NCI-H1417 (cell line): ENCODE measurements around the gene DPH7.
"Not testable (repeated sequence)": the region's sequence is repeated elsewhere in the genome, so short reads cannot be mapped to it uniquely, and the experiment has no call there.

Source experiments
- DNase-seq, 3 experiments: peaks; one replicate each; lab custom pipeline; 2025; lab: John Stamatoyannopoulos, UW

The DPH7 gene

DNA sequence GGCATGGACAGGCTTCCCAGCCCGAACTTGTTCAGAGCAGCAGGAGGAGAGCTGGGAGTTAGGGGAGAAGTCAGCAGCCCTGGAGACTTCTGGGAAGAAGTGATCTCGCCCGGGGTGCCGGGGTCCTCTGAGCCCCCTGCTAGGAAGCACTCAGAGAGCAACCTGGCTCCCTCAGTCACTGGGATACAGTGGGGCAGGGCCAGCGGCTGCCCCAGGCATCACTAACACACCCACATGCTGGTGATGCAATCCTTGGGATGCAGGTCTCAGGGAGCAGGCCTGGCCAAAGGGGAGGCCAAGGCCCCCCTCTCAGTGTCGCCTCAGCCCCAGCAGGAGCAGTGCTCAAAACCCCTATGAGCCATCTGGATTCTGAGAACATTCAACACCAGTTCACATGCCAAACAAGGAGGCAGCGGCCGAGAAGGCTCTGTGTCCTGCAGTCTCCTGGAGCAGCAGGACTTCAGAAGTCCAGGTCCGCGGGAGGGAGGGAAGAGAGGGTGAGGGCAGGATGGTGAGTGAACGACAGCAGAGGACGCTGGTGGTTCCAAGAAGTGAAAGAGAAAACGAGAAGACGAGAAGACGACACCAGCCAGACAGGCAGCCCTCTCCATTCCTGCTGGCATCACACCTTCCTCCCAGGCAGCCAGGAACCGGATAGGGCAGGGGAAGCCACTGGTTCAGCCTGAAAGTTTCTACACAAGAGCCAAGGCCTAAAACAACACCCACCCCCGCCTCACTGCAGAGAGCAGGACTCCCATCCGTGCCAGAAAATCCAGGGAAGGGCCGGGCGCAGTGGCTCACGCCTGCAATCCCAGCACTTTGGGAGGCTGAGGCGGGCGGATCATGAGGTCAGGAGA, 30.8 kb downstream of the DPH7 start:
- no peak for DNase-seq

GRCh38 chr9:137545123-137545522, 33.6 kb downstream of the DPH7 start:
- no peak for DNase-seq

GRCh38 chr9:137544176-137544760, 34.5 kb downstream of the DPH7 start:
- DNase-seq = no peak

DNA sequence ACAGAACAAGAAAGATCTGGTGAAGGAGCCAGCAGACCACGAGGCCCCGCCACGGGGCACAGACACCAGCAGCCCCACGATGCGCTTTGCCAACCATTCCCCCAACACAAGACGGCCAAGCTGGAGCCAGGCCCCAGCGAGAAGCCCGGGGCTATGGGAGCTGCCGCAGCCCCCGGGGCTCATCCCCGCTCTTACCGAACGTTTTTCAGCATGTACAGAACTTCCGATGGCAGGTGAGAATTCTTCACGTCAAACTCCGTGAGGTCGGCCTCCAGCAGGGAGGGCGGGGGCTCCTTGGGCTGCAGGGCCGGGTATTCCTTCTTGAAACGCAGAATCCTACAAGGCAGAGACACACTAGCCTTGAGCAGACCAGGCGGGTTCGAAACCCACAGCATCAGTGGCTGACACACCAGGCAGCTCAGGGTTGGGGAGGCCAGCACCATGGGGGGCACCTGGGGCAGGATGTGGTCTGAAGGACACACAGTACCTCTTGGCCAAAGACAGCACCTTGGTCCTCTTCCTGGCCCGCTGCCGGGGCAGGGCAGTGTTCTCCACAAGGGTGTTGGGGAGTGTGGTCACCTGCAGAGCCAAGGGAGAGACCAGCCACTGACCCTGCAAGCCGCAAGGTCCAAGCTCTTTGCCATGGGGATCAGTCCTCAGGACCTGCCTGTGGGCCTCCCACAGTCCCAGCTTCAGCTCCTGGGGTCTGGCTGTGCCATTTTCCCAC, 35.3 kb downstream of the DPH7 start:
- no peak for DNase-seq

DNA sequence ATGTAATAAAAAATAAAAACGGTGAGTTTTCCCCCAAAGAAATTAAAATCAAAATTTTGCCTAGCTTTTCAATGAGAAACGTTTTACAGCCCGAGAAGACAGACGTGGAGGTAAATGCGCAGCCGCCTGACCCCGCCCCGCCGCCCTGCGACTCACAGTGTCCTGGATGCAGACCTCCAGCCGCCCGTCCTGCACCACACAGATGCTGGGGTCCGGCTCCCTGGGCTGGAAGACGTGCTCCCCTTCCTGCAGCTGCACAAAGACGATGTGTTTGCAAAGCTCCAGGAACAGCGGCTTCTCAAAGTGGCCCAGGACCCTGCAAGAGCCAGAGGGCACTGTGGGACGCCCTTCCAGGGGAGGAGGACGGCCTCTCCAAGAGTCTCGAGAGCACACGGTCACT, 36.2 kb downstream of the DPH7 start:
- no peak for DNase-seq

- no peak for DNase-seq
Measured at GRCh38 chr9:137540536-137540935, 38.2 kb downstream of the DPH7 start.

- no peak for DNase-seq
Measured at GRCh38 chr9:137538058-137538457, 40.7 kb downstream of the DPH7 start.

- DNase-seq = not testable (repeated sequence)
Measured at GRCh38 chr9:137536594-137537131, 42.1 kb downstream of the DPH7 start.

- no peak for DNase-seq
Measured at GRCh38 chr9:137535120-137535428, 43.7 kb downstream of the DPH7 start.

DNA sequence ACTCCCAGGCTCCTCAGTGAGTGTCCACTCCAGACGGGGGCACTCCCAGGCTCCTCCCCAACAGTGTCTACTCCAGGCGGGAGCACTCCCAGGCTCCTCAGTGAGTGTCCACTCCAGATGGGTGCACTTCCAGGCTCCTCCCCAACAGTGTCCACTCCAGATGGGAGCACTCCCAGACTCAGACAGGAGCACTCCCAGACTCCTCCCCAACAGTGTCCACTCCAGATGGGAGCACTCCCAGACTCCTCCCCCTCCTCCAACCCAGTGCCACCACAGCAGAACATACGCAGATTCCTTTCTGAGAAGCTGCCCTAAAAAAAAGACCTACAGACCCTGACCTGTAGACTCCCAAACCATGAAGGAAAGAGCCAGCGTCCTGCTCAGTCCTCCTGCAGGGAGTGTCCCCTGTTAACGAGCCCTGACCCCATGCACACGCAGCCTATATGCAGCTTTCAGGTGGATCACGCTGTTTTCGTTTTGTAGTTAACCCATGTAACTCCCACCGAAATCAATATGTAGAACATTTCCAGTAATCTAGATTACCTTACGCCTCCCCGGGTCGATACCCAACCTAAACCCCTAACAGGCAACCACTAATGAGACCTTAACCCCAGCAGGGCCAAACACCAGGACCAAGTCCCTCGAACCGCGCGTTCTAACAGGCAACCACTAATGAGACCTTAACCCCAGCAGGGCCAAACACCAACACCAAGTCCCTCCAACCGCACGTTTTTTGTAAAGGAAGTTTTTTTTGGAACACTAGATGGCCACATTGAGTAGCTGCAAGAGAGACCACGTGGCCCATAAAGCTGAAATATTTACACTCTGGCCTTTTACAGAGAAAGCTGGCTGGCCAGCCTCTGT, 44.2 kb downstream of the DPH7 start:
- peak; percentile 64 to 90 (median 75) for DNase-seq

DNA sequence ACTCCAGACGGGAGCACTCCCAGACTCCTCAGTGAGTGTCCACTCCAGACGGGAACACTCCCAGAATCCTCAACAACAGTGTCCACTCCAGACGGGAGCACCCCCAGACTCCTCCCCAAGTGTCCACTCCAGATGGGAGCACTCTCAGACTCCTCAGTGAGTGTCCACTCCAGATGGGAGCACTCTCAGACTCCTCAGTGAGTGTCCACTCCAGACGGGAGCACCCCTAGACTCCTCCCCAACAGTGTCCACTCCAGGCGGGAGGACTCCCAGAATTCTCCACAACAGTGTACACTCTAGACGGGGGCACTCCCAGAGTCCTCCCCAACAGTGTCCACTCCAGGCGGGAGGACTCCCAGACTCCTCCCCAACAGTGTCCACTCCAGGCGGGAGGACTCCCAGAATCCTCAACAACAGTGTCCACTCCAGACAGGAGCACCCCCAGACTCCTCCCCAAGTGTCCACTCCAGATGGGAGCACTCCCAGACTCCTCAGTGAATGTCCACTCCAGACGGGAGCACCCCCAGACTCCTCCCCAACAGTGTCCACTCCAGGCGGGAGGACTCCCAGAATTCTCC, 45.7 kb downstream of the DPH7 start:
- DNase-seq = not testable (repeated sequence)

DNA sequence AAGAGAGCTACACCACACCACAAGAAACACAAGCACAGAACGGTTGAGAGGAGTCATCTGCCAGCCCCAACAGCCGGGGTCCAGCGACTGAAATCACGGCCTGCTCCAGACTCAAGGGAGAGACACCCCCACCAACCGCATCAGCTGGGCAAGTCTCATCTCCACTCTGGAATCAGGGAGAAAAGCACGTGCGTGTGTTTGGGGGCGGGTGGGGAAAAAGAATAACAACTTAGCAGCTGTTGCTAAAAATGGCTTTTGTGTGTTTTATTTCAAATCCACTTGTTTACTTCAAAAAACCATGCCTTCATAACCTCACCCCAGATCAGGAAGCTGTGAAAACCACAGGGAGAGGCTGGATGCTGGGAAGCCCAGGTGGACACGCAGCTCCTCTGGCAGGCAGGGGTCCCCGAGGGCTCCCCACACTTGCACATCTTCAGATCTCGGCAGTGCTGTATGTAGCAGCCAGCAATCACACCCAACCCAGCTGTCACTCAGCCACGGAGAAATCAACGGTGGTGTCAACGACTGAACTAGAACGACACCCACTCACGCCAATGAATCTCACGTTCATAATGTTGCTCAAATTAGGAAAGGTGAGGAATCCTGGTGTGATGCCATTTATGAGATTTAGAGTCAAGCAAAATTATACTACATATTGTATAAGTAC, 47.5 kb downstream of the DPH7 start:
- no peak for DNase-seq

GRCh38 chr9:137530331-137530730, 48.4 kb downstream of the DPH7 start:
- DNase-seq = no peak

DNA sequence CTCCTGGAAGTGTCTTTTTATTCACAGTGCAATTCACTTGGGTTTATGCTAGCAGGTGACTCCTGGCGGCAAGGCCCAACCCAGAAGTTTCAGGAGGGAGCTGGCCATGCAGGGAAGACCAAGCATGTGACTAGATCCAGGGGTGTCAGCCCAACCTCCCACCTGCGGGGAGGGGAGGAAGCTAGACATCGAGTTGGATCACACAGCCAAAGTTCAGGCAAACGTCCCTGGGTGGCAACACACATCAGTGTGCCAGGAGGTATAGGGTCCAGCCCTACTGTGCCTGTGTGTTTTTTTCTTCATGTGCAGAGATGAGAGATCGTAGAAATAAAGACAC, 53.8 kb downstream of the DPH7 start:
- no peak for DNase-seq

DNA sequence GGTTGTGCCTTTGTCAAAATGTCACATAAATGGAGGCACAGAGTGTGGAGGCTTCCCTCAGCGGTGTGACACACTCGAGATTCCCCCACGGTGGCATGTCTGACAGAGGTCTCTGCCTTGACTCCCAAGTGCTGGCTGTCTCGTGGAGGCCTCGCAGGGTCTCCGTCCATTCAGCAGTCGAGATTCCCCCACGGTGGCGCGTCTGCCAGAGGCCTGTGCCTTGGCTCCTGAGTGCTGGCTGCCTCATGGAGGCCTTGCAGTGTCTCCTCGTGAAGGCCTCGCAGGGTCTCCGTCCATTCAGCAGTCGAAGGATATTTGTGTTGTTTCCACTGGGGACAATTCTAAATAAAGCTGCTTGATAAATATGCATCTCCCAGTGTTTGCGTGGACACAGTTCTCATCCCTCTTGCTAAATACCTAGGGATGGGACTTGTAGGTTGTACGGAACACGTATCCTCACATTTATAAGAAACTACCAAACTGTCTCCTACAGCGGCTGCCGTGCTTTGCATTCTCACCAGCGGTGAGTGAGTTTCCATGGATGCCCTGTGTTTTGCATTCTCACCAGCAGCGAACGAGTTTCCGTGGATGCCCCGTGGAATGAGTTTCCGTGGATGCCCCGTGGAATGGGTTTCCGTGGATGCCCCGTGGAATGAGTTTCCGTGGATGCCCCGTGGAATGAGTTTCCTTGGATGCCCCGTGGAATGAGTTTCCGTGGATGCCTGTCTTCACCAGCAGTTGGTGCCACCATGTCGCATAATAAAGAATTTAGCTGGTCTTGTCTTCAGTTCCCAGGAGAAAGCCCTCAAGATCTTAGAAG, 54.4 kb downstream of the DPH7 start:
- DNase-seq = no peak

- no peak for DNase-seq
Measured at GRCh38 chr9:137522746-137523455, 55.8 kb downstream of the DPH7 start.

DNA sequence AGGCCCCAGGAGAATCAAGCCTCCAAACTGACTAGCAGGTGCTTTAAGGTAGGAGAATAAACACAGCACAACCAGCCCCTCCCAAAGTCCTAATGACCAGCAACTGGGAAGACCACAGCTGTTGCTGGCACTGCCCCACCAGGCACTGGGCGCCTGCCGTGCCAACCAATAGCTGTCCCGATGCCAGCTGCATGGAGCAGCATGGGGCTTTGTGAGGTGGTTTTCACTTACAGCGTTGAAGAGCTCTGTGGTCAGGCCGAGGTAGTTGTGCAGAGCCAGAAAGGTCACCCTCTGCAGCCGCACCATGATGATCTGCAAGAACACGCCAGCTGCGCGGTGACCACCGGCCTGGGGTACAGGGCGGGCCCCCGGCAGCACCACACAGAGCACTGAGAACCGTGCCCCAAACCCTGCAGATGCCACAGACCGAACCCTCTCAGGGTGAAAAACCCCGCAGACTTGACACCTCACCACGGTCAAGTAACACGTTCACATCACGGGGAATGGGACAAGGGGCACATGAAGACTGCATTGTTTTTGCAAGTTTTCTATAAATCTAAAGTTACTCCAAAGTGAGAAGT, 57.2 kb downstream of the DPH7 start:
- DNase-seq = no peak

- no peak for DNase-seq
Measured at GRCh38 chr9:137520614-137521404, 57.9 kb downstream of the DPH7 start.
